IMR-90 (cell line): ENCODE measurements around the gene ENDOU. TPM values are rescaled to one million over a fixed set of nuclear protein-coding genes. Genes with fewer than 3 reads are reported as not detected.

Experiments used
- ATAC-seq: fragments of 200-7000 bp; cut with Tn5 transposase; 2 replicates; pipeline ENCODE4 v1.9.1; 2020; ENCODE audit warnings: low read depth, mild to moderate bottlenecking, moderate library complexity
- BruUV-seq: library from RNA; stranded (reverse); fragments of 400-500 nt; replicated peaks from 2 replicates; lab custom pipeline; 2021; lab: Mats Ljungman, UMichigan
- CTCF ChIA-PET: fragments of 300-600 bp; formaldehyde crosslinking; extraction: SDS; loops from one replicate; lab custom pipeline; 2021; ENCODE audit warnings: antibody characterized with exemption; lab: Yijun Ruan, JAX
- POLR2A ChIA-PET: fragments of 300-600 bp; sonication (Branson Sonifier 250); formaldehyde crosslinking; loops from one replicate; lab custom pipeline; 2022; ENCODE audit warnings: antibody characterized with exemption; ENCODE audit not compliant: unreplicated experiment; lab: Charles Lee
- DNase-seq: peaks from one replicate; pipeline ENCODE4 v3.0.0; 2013
- H2AFZ ChIP-seq: replicated peaks from 2 replicates; pipeline ENCODE3; 2013; ENCODE audit warnings: low read length, mild to moderate bottlenecking; ENCODE audit not compliant: poor library complexity
- H2AK5ac ChIP-seq: 2 replicates; pipeline ENCODE4 v1.6.1; 2013; ENCODE audit warnings: low read depth, low read length, inconsistent platforms
- H2AK9ac ChIP-seq: replicated peaks from 2 replicates; pipeline ENCODE3; 2013; ENCODE audit warnings: mild to moderate bottlenecking, low read depth, low read length, moderate library complexity; ENCODE audit not compliant: poor library complexity
- H2BK120ac ChIP-seq: 2 replicates; pipeline ENCODE4 v1.6.1; 2013; ENCODE audit warnings: low read depth, low read length, inconsistent platforms
- H2BK15ac ChIP-seq: 3 replicates; pipeline ENCODE4 v1.6.1; 2013; ENCODE audit warnings: low read depth, low read length, inconsistent platforms
- H2BK20ac ChIP-seq: 2 replicates; pipeline ENCODE4 v1.6.1; 2013; ENCODE audit warnings: low read depth, mild to moderate bottlenecking, inconsistent platforms, low read length, moderate library complexity
- H2BK5ac ChIP-seq: 2 replicates; pipeline ENCODE4 v1.6.1; 2013; ENCODE audit warnings: mild to moderate bottlenecking, low read depth, low read length, inconsistent platforms; ENCODE audit not compliant: poor library complexity, severe bottlenecking
- H3K14ac ChIP-seq: replicated peaks from 2 replicates; pipeline ENCODE4 v1.6.1; 2013; ENCODE audit warnings: low read depth, low read length, inconsistent platforms
- H3K18ac ChIP-seq: 2 replicates; pipeline ENCODE4 v1.6.1; 2013; ENCODE audit warnings: low read depth, low read length, control low read depth
- H3K23ac ChIP-seq: 2 replicates; pipeline ENCODE4 v1.6.1; 2013; ENCODE audit warnings: low read depth, low read length, inconsistent platforms
- H3K27ac ChIP-seq: 2 replicates; pipeline ENCODE4 v1.5.1; 2013; ENCODE audit warnings: mild to moderate bottlenecking, control low read depth, low read length; ENCODE audit not compliant: insufficient read depth
- H3K27me3 ChIP-seq: 2 replicates; pipeline ENCODE4 v1.6.1; 2013; ENCODE audit warnings: low read length; ENCODE audit not compliant: control insufficient read depth, insufficient read depth
- H3K36me3 ChIP-seq: 2 replicates; pipeline ENCODE4 v1.6.1; 2013; ENCODE audit warnings: low read length, mixed read lengths; ENCODE audit not compliant: control insufficient read depth, insufficient read depth
- H3K4ac ChIP-seq: 2 replicates; pipeline ENCODE4 v1.6.1; 2013; ENCODE audit warnings: low read depth, low read length, inconsistent platforms
- H3K4me1 ChIP-seq: 2 replicates; pipeline ENCODE4 v1.6.1; 2013; ENCODE audit warnings: low read length, mixed read lengths; ENCODE audit not compliant: control insufficient read depth, insufficient read depth
- H3K4me2 ChIP-seq: 2 replicates; pipeline ENCODE4 v1.6.1; 2013; ENCODE audit warnings: low read depth, mild to moderate bottlenecking, control low read depth, low read length, moderate library complexity
- H3K4me3 ChIP-seq: 2 replicates; pipeline ENCODE4 v1.5.1; 2013; ENCODE audit warnings: low read depth, mild to moderate bottlenecking, control low read depth, low read length, moderate library complexity; ENCODE audit not compliant: insufficient read depth
- H3K56ac ChIP-seq: 2 replicates; pipeline ENCODE4 v1.6.1; 2013; ENCODE audit warnings: low read length, inconsistent platforms; ENCODE audit not compliant: insufficient read depth; ENCODE audit errors: extremely low read depth
- H3K79me1 ChIP-seq, 2 experiments: 2 replicates each; pipeline ENCODE4 v1.6.1; 2013; ENCODE audit warnings: low read length in 2 of 2, inconsistent platforms in 1 of 2, low read depth in 1 of 2
- H3K9ac ChIP-seq: 2 replicates; pipeline ENCODE4 v1.6.1; 2013; ENCODE audit warnings: low read depth, low read length, control low read depth
- H3K9me1 ChIP-seq: 2 replicates; pipeline ENCODE4 v1.6.1; 2013; ENCODE audit warnings: low read length, inconsistent platforms; ENCODE audit not compliant: insufficient read depth
- H3K9me3 ChIP-seq: 2 replicates; pipeline ENCODE4 v1.6.1; 2013; ENCODE audit warnings: low read length; ENCODE audit not compliant: control insufficient read depth, insufficient read depth
- H4K20me1 ChIP-seq: 2 replicates; pipeline ENCODE4 v1.6.1; 2013; ENCODE audit warnings: low read length, inconsistent platforms; ENCODE audit not compliant: insufficient read depth
- H4K5ac ChIP-seq: 2 replicates; pipeline ENCODE4 v1.6.1; 2013; ENCODE audit warnings: mild to moderate bottlenecking, low read depth, low read length, control low read depth
- H4K8ac ChIP-seq, 2 experiments: 2 replicates each; pipeline ENCODE4 v1.6.1; 2013; ENCODE audit warnings: low read depth in 2 of 2, low read length in 2 of 2, control low read depth in 1 of 2, inconsistent platforms in 1 of 2
- H4K91ac ChIP-seq: 2 replicates; pipeline ENCODE4 v1.6.1; 2013; ENCODE audit warnings: low read depth, low read length, inconsistent platforms; ENCODE audit not compliant: insufficient read depth
- BHLHE40 ChIP-seq: fragments of 150-350 bp; IDR thresholded peaks from 2 replicates; pipeline ENCODE4 v1.6.1; 2016; ENCODE audit warnings: mild to moderate bottlenecking, low read depth, low read length
- CEBPB ChIP-seq: IDR thresholded peaks from 2 replicates; pipeline ENCODE4 v1.6.1; 2012; ENCODE audit warnings: low read depth, low read length, improper control_type of control experiment
- CHD1 ChIP-seq: IDR thresholded peaks from 2 replicates; pipeline ENCODE4 v1.6.1; 2012; ENCODE audit warnings: low read depth, low read length, improper control_type of control experiment
- CTCF ChIP-seq: conservative IDR thresholded peaks from 2 replicates; pipeline ENCODE4 v1.5.1; 2012; ENCODE audit warnings: mild to moderate bottlenecking, low read depth, low read length, improper control_type of control experiment
- ELK1 ChIP-seq: fragments of 150-350 bp; IDR thresholded peaks from 2 replicates; pipeline ENCODE4 v1.6.1; 2016; ENCODE audit warnings: low read depth, mild to moderate bottlenecking, low read length, moderate library complexity, borderline replicate concordance
- FOS ChIP-seq: fragments of 150-350 bp; IDR thresholded peaks from 2 replicates; pipeline ENCODE4 v1.6.1; 2016; ENCODE audit warnings: low read depth, low read length
- MAFK ChIP-seq: IDR thresholded peaks from 2 replicates; pipeline ENCODE4 v1.6.1; 2012; ENCODE audit warnings: low read depth, low read length, improper control_type of control experiment
- MAZ ChIP-seq: IDR thresholded peaks from 2 replicates; pipeline ENCODE4 v1.6.1; 2012; ENCODE audit warnings: low read depth, mild to moderate bottlenecking, low read length, improper control_type of control experiment, moderate library complexity, borderline replicate concordance
- MXI1 ChIP-seq: IDR thresholded peaks from 2 replicates; pipeline ENCODE4 v1.6.1; 2012; ENCODE audit warnings: low read depth, mild to moderate bottlenecking, low read length, moderate library complexity, borderline replicate concordance
- NFE2L2 ChIP-seq: fragments of 150-350 bp; IDR thresholded peaks from 2 replicates; pipeline ENCODE4 v1.6.1; 2016; ENCODE audit warnings: low read depth, mild to moderate bottlenecking, low read length
- POLR2A ChIP-seq: IDR thresholded peaks from 2 replicates; pipeline ENCODE4 v1.6.1; 2012; ENCODE audit warnings: mild to moderate bottlenecking, low read depth, low read length
- RAD21 ChIP-seq: IDR thresholded peaks from 2 replicates; pipeline ENCODE4 v1.6.1; 2012; ENCODE audit warnings: low read length, improper control_type of control experiment
- RCOR1 ChIP-seq: IDR thresholded peaks from 2 replicates; pipeline ENCODE4 v1.6.1; 2012; ENCODE audit warnings: mild to moderate bottlenecking, low read length, improper control_type of control experiment; ENCODE audit not compliant: insufficient replicate concordance
- RFX5 ChIP-seq: IDR thresholded peaks from 2 replicates; pipeline ENCODE4 v1.8.0; 2012; ENCODE audit warnings: low read depth, mild to moderate bottlenecking, low read length, moderate library complexity
- SMC3 ChIP-seq: fragments of 150-350 bp; IDR thresholded peaks from 2 replicates; pipeline ENCODE4 v1.6.1; 2016; ENCODE audit warnings: low read depth, mild to moderate bottlenecking, antibody characterized with exemption, low read length, moderate library complexity
- USF2 ChIP-seq: fragments of 150-350 bp; IDR thresholded peaks from 2 replicates; pipeline ENCODE4 v1.6.1; 2017; ENCODE audit warnings: mild to moderate bottlenecking, antibody characterized with exemption, low read length, low read depth
- dilution Hi-C: fragments of 300-500 bp; cut with HindIII; formaldehyde crosslinking; loops from one replicate; pipeline ENCODE4 v1.14.3; 2018; ENCODE audit warnings: low sequenced_read_pairs; ENCODE audit not compliant: unreplicated experiment
- in situ Hi-C: fragments of 300-500 bp; cut with MboI; formaldehyde crosslinking; loops from 3 replicates; pipeline ENCODE4 v1.14.3; 2019; ENCODE audit warnings: low sequenced_read_pairs, inconsistent platforms, mixed read lengths
- intact Hi-C: fragments of 100-400 bp; cut with micrococcal nuclease; formaldehyde crosslinking; loops from 2 replicates; pipeline ENCODE4 v1.10.0; 2022
- polyA plus RNA-seq, 3 experiments: library from polyadenylated mRNA; depleted of rRNA; stranded (reverse); fragments of >200 nt; gene quantifications; 2 replicates each; pipeline ENCODE4 v1.2.3, GENCODE V29; 2012; ENCODE audit warnings: low replicate concordance in 1 of 3
- total RNA-seq: library from RNA; depleted of rRNA; stranded (reverse); fragments of >200 nt; gene quantifications from 2 replicates; pipeline ENCODE4 v1.2.3, GENCODE V29; 2012

ENDOU gene
- total and polyA plus RNA-seq, 2 of the 4 experiments (the other 2 are of a cell fraction) = under 0.01 to 0.09 TPM

DNA sequence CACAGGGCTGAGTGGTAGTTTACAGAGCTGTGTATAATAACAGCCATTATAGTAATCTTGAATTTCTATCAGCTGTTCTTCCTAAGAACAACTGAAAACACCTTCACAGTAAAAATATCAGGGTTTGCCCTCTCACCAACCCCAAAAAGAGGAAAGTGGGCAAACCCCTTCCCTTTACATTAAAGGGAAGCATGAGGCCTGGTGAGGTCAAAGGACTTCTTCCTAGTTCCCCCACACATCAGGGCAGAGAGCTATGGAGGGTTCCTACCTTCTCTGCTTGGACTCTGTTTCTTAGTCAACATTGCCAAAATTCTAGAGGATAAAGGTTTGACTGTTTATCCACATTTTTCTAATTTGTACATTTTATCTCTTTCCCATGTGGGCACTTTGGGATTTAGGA lies 15.0 kb downstream of the ENDOU start:
- Histone ChIP-seq H3K18ac (no peak overlapping the region), H3K4me1 (no peaks in the 10 kb centered on the region), H4K8ac (no peak overlapping the region), H2AFZ (no peak overlapping the region), H3K9me1 (no peaks in the 10 kb centered on the region), H3K9me3 (no peaks in the 10 kb centered on the region), H2AK5ac (no peak overlapping the region), H3K36me3 (no peaks in the 10 kb centered on the region), H3K27ac (no peak overlapping the region), H2AK9ac (no peak overlapping the region), H3K9ac (no peak overlapping the region), H3K4me2 (no peak overlapping the region), H3K79me1 (peaks cover 7 to 12% of the 10 kb centered on the region in 2 experiments; a peak in 3 of 4 replicates), H3K14ac (no peak overlapping the region), H3K23ac (no peak overlapping the region), H2BK20ac (no peak overlapping the region), H3K4ac (no peak overlapping the region), H2BK120ac (no peak overlapping the region), H4K20me1 (no peaks in the 10 kb centered on the region), H2BK5ac (no peak overlapping the region), H3K56ac (no peak overlapping the region), H3K4me3 (no peak overlapping the region), H4K91ac (no peak overlapping the region), H2BK15ac (no peak overlapping the region), H4K5ac (no peak overlapping the region), H3K27me3 (no peaks in the 10 kb centered on the region)
- in situ Hi-C loops = loop anchor here (5.0 kb wide), 2 partner anchors 67 to 127 kb away; no protein-coding TSS in a partner anchor
- intact Hi-C loops = loop anchor here (10.0 kb wide), 1 partner anchor 455 kb away; no protein-coding TSS in a partner anchor
- dilution Hi-C loops = no loop called here
- POLR2A ChIA-PET = no interaction called here
- TF ChIP-seq SMC3 (no peak), CEBPB (no peak), USF2 (no peak), MXI1 (no peak), POLR2A (no peak), RAD21 (no peak), MAFK (no peak), FOS (no peak), NFE2L2 (no peak), ELK1 (no peak), RCOR1 (no peak), CTCF (no peak), MAZ (no peak), RFX5 (no peak), CHD1 (no peak), BHLHE40 (no peak)
- ATAC-seq = no peak
- CTCF ChIA-PET = interaction anchor here (1.1 to 1.4 kb wide), 2 partner anchors 63 to 127 kb away, joined by 3 read pairs; partner anchors contain the start of gene SLC48A1
- no TSS peak for BruUV-seq
- no peak for DNase-seq
